Activated CD4-positive, alpha-beta T cell treated with anti-CD3 and anti-CD28 coated beads, Interleukin-10, Interleukin-2, amounts not matched to agents 100 ng/mL and 50 ng/mL, durations not matched to agents 16 hours and 8 hours (primary cell): ENCODE measurements around the gene FIS1.
"Not testable (repeated sequence)": the region's sequence is repeated elsewhere in the genome, so short reads cannot be mapped to it uniquely, and the experiment has no call there.

ENCODE experiments used
- DNase-seq: peaks from one replicate; pipeline ENCODE4 v3.0.0-alpha.2; 2020

Gene FIS1

DNA sequence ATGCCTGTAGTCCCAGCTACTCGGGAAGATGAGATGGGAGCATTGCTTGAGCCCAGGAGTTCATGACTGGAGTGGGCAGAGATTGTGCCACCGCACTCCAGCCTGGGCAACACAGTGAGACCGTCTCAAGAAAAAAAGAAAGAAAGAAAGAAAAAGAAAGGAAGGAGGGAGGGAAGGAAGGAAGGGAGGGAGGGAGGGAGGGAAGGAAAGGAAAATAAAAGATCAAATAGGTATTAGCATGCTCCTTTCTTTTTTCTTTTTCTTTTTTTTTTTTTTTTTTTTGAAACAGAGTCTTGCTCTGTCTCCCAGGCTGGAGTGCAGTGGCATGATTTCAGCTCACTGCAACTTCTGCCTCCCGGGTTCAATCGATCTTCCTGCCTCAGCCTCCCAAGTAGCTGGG is 8.3 kb upstream of the FIS1 start:
- not testable (repeated sequence) for DNase-seq

DNA sequence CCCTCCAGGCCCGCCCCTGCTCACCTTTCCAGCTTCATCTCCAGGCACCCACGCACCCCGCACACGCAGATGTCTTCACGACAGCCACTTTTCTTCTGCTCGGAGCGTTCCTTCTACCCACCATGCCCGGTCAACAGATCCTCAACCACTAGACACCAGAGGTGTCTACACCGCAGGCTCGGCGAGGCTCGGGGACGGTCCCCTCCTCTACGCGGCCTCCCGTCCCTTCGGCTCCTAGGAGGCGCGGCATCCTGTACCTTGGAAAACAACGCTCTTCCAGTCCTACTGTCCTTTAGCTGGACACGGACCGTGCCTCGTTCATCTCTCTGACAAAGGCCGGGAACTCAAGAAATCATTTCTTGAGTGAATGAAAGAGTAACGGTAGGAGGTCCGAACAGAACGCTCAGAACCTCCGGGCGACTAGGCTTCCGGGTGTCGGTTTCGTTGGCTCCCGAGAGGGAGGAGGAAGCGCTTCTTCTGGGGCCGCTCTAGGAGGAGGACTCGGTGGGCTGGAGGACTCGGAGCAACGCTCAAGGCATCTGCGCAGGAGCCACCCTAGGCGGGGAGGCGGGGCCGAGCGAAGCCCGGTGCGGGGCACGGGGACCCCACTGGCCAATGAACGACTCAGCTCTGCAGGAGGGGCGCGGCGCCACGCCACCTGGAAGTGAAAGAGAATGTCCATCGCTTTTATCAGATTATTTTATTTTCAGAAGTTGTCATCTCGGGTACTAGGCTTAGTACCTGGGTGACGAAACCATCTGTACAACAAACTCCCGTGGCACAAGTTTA is 7.2 kb upstream of the FIS1 start:
- DNase-seq = peak; percentile 99

DNA sequence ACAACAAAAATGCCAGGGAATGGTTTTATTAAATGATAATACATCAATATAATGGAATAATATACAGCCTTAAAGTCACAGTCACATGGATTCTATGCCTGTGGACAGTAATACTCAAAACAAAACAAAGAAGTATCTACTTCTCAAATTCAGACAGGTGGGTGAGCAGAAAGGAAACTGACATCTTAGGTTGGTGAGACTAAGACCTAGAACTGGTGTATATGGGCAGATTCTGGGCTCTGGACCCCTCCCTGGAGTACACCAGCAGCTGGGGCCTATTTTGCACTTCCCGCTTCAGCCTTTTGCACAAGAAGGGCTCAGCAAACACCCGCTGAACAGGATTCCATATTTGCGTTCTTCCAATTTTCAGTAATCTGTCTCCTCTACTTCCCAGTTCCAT is 5.4 kb upstream of the FIS1 start:
- DNase-seq = peak; percentile 31

DNA sequence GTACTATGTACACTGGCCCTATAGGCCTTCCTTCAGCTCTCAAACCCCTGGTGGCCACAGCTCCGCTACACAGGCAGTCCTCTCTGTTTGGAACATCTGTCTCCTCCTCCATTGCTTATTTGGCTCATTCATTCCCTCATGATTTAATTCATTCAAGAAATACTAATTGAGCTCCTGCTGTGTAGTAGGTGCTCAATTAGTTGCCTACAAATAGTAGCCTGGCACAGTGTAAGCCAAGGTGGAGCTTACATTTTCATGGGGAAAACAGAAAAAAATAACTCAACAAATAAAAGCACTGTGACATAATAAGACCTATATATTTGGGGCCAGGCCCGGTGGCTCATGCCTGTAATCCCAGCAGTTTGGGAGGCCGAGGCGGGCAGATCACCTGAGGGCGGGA is 3.4 kb upstream of the FIS1 start:
- no peak for DNase-seq

DNA sequence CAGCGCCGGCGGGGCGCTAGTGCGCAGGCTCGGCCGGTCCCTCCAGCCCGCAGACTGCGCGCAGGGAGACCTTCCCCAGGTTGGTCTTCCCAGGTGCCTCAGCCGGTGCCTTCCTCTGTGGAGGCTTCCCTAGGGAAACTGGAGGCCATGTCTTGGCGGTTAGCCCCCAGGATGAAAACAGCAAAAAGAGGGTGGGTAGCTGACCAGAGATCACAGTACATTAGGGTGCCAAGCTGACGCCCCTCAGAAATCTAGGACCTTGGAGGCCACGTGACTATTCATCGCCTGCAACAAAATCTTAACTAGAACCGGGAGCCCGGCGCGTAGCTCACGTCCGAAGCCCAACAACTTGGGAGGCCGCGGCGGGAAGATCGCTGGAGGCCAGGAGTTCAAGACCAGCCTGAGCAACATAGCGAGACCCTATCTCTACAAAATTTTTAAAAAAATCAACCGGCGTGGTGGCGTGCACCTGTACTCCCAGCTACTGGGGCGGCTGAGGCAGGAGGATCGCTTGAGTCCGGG is 327 bp upstream of the FIS1 start:
- no peak for DNase-seq

DNA sequence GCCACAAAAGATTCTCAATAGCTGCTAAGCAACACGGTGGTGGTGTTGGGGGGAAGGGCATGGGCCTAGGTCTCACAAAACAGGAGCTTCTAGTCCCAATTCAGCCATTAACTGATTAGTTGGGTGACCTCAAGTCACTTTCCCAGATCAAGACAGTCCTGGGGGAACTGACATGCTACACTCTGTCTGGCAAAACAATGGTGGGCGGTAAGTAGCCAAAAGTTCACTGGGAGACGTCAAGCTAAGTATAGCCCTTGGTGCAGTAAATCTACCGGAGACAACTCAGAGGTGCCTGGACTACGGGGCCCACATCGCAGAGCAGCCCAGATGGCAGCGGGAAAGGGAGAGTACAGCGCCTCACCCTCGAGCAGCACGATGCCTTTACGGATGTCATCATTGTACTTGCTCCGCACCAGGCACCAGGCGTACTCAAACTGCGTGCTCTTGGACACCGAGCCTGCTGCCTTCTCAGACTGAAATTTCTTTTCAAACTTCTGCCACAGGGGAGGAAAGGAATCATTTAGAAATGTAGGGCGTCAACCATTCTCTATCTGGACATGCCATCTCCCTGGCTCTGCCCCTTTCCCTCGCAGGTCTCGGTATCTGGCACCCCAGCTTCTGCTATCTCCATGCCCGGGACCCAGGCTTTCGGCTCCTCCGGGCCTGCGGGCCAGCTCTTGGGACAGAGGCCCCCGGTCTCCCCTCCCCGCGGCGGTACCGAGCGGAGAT is 1.1 kb downstream of the FIS1 start:
- no peak for DNase-seq

DNA sequence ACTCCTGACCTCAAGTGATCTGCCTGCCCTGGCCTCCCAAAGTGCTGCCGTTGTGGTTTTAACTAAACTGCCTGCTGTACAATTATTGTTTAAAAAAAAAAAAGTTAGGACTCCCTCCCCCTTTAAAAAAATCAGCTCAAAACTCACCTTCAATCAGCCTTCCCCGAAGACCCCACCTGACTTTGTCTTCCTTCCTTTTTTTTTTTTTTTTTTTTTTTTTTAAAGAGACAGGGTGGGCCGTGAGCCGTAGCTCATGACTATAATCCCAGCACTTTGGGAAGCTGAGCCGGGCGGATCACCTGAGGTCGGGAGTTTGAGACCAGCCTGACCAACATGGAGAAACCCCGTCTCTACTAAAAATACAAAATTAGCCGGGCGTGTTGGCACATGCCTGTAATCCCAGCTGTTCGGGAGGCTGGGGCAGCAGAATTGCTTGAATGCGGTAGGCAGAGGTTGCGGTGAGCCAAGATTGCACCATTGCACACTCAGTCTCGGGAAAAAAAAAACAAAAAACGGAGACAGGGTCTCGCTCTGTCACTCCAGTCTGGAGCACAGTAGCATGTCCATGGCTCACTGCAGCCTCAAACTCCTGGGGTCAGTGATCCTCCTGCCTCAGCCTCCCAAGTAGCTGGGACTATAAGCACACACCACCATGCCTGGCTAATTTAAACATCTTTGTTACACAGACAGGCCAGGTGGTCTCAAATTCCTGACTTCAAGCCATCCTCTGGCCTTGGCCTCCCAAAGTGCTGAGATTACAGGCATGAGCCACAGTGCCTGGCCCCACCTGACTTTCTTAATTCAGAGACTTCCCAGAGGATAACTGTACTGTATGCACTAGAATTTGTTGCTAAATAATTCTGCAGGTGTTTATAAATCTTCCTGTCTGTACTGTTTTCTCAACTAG is 3.2 kb downstream of the FIS1 start:
- DNase-seq = no peak

DNA sequence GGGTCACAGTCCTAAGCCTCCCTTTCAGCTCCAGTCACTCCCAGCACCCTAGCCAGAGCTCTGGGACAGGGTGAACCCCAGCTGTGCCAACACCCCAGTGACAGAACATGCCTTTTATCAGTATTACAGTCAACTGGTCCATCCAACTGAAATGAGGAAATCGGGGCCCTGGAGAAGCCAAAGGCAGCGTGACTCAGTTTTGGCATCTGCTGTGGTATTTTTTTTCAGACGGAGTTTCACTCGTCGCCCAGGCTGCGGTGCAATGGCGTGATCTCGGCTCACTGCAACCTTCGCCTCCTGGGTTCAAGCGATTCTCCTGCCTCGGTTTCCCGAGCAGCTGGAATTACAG is 3.9 kb downstream of the FIS1 start:
- DNase-seq = no peak

DNA sequence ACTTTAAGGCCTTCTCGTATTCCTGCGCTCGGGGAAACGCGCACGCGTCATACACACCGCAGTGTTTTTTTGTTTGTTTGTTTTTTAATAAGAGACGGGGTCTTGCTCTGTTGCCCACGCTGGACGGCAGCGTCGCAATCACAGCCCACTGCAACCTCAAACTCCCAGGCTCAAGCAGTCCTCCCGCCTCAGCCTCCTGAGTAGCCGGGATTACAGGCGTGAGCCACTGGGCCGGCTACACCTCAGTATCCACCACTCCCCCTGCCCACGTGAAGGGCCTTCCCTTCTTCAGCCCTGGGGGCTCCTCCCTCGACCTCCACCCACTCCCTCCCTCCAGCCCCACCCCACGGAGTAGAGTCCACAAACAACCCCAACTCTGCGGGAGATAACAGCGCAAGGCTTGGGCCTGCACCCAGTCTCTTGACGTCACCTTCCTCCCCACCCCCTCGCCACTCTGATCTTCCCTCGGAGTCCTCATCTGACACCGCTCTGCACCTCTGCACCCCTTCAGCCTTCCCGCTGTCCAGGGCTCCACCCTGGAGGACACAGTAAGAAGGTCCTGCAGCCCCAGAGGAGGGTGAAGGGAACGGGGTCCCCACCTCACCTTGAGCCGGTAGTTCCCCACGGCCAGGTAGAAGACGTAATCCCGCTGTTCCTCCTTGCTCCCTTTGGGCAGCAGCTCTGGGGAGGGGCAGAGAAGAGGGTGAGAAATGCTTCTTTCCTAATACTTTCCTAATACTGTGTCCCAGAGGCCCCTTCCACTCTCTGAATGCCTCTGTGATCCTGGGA is 4.5 kb downstream of the FIS1 start:
- no peak for DNase-seq

DNA sequence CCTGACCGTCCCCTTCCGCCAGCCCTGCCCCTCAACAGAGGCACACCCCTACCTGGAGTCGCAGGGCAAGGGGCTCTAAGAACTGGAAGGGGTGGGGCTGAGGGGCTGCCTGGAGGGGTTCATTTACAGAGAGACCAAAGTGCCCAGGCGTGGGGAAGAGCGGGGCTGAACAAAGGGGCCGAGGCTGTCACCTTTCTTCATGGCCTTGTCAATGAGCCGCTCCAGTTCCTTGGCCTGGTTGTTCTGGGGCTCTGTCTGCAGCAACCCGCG is 5.0 kb downstream of the FIS1 start:
- no peak for DNase-seq

DNA sequence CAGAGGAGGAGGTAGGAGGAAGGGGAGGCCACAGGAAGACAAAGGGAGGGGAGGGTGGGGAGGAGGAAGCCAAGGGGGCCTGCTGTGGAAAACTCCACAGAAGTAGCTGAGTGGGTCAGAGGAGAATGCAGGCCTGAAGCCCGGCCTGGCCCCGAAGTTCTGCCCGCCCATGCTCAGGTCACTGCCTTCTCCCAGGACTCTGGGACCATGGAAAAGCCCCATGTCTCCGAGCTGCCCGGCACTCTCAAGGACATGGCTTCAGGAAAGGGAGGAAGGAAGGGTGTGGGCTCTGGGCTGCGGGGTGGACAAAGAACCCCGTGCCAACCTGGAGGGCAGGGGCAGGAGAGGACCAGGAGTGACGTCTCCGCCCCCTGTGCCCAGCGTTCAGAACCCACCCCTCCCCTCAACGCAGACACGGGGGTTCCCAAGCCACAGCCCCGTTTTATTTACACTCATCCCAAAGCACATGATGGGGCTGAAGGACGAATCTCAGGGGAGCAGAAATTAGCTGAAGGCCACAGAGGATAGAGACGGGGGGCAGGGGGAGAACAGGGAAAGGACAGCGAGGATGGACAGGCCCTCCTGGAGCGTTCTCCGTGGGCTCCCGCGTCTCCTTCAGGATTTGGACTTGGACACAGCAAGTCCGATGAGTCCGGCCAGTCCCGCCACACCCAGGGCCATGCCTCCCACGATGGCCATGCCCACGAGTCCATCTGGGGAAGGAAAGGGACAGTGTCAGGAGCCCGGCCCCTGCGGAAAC is 5.5 kb downstream of the FIS1 start:
- no peak for DNase-seq

DNA sequence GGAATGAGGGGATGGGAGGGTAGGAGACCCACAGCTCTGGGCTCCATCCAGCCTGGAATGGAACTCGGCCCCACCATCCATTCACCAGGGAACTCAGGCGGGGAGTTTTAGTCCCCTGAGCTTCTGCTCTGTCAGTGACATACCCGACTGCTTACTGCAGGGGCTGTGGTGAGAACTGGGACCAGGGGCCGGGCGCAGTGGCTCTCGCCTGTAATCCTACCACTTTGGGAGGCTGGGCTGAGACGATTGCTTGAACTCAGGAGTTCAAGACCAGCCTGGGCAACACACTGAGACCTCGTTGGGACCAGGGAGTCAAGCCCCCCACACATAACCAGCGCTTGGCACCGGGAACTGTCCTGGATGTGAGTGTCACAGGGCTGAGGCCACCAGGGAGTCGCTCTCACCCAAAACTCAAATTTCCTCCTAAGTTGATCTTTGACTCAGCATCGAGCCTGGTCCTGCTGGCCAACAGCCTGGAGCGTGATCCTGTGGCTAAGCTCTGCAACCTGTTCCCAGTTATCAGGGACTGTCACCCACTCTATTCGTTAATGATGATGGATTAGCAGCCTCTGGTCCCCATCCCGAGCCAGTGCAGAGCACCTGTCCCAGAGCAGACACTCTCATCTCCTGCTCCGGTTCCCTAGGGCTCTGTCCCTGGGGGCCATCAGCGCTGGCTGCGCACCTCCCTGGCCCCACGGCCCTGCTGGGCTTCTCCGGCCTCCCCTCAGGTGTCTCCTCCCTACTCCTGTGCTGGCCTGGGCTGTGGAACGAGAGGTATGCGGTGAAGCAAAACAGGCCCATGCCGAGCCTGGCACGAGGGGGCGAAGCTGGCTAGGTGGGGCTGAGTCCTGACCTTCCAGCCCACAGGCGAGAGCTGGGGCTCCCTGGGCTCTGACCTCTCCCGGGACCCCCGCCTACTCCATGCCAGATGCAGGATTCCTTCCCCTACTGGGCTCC is 6.4 kb downstream of the FIS1 start:
- no peak for DNase-seq

DNA sequence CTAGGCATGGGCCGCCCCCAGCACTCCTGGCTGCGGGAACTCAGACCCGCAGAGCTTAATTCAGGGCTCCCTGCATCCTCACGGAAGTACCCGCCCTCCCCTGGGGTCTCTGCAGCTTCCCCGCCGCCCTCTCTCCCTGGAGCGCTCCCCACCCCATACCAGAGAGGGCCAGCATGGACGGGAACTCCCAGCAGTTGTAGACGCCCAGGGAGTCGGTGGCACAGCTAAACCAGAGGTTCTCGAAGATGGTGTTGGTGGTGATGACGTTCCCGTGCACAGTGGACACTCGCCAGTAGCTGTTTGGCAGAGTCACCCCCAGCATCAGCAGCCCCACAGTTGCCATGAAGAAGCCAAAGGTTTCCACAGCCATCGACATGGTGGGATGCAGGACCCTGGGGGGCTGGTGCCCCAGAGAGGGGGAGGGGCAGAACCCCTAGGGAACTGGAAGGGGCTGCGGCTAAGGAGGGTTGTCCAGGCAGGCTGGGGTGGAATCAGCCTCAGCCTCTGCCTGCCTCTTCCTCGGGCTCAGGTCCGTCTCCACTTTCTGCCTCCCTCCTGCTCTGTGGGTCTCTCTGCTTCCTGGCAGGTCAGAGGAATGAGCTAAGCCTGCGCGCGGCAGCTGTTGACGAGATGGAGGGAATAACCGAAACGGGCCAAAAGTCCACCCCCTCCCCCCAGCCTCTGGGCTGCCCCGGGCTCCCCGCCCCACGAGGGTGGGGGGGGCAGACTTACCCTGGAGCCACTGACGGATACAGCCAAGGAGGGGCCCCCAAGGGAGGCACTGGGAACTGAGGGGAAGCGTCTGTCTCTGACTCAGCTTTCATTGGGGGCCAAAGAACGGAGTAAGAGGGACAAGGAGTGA is 7.4 kb downstream of the FIS1 start, which contains the start of gene CLDN15:
Gene CLDN15, minus strand, starts transcription at position 597 of the 862 bp plus-strand sequence. Its CDS starts 221 bp downstream, at position 376.
- DNase-seq = no peak

DNA sequence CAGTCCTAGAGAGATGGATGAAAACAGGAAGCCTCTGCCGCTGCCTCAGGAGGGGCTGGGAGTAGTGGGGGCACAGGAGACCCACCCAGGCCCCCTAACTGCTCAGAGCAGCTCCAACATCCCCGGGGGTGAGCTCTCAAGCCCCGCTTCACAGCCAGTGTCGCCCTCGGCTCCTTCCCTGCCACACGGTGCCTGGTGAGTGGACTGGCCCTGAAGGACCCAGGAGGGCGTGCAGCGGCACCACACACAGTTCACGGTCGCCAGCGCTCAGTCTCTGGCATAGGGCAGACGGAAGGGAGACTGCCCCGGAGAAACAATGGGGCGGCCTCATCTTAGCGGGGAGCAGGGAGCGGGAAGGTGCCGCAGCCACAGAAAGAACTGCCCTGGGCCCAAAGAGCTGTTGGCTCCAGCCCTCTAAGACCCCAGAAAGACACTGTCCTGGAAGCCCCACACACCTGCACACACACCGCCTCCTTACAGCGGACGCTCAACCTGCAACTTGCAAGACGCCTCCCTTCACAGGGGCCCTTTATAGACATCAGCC is 8.5 kb downstream of the FIS1 start:
- no peak for DNase-seq

DNA sequence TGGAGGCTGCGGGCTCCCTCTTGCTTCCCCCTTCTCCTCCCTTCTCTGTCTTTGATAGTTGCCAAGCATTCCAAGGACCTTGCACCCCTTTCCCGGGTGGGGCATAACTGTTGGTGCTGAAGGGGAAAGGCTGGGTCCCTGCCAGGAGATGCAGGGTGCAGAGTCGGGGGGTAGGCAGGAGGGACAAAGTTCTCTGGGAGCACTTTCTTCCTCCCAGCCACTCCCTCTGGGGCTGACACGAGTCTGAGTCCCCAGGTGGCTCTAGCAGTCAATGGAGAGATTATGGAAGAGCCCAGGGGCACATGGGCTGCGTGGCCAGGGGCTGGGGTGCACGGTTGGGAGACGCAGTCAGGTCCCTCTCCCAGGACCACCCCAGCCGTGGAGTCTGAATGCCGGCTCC is 9.4 kb downstream of the FIS1 start:
- DNase-seq = no peak

DNA sequence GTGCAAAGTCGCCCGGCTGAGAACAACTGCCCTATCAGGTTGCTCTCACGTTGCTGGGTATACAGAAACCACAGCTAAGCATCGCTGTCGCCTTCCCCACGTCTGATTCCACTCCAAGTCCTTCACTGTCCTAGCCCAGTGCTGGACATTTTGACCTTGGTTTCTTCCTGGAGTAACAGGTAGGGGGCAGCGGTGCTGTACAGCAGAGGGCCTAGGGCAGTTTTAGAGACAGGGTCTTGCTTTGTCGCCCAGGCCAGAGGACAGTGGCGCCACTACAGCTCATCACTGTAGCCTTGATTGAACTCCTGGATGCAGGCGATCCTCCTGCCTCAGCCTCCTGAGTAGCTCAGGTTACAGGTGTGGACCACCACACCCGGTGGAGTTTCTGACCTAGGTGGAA is 9.8 kb downstream of the FIS1 start:
- DNase-seq = no peak

DNA sequence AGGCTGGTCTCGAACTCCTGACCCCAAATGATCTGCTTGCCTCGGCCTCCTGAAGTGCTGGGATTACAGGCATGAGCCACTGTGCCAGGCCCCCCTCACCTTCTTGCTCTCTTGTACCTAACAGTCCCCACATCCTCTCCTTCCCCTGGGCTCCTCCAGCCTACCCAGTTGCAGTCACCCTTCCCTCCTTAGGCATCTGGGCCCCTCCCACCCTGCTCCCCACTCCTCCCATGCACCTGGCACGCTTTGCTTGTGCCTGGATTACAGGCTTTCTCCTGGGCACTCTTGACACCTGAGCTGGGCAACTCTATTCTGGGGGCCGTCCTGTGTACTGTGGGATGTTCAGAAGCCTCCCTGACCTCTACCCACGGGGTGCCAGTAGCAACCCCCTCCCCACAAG is 10.2 kb downstream of the FIS1 start:
- no peak for DNase-seq

DNA sequence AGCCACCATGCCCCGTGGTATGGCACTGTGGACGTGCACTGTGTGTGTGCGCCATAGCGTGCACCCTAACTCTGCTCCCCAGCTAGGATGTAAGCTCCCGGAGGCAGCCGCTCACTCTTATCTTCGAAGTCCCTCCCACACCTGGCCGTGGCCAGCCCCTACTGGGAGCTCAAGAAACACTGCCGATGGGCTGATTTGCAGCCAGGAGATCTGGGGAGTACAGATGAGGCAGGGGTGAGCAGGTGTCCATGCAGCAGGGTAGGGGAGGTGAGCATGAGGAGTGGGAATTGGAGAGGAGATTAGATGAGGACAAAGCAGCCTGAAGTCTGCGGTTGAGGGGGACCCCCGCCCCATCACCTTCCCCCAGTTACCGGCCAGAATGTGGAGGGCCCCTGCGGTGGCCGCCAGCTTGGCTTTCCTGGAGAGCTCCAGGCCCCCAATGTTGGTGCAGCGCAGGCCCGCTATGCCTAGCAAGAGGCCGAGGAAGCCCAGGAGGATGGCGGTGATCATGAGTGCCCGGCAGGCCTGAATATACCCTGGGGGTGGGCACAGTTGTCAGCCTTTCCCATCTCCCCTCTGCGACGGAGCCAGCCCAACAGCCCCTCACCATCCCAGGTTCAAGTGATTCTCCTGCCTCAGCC is 10.9 kb downstream of the FIS1 start:
- DNase-seq = no peak
